CD4-positive, alpha-beta T cell treated with Interleukin-4 for 1 hour (primary cell): ENCODE results near the gene RC3H2.

Source experiments
- DNase-seq, 2 donors: peaks; one replicate each; pipeline ENCODE4 v3.0.0-alpha.2; 2020 to 2022

RC3H2 gene

GRCh38 chr9:122904823-122905710 is at the start of gene RC3H2:
Gene RC3H2 (minus strand): TSS chr9:122905359. CDS start chr9:122897509, 7,850 bp downstream.
- DNase-seq, result peak; percentile 99

DNA sequence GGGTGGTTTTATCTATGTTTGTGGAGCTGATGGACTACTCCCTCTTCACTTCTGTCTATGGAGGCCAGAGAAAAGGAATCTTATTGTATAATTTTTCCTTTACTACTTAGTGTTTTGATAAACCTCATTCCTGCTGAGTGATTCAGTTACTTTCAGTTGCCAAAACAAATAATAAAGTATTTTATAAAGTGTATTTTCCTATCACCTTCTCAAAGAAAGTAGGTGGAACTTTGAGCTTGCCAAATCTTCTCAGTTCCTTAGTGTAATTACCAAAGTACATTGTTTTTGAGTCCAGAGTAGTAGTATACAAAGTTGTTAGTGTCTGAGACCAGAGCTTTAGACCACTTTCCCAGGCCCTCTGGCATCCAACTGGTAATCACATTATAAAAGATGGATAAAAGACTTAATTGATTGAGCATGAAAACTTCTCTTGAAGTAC is 49.1 kb upstream of the RC3H2 start:
- no peak for DNase-seq

- DNase-seq, result no peak
Observed at GRCh38 chr9:122951056-122951455, 45.9 kb upstream of the RC3H2 start.

GRCh38 chr9:122950263-122950662 is 45.1 kb upstream of the RC3H2 start:
- no peak for DNase-seq

DNA sequence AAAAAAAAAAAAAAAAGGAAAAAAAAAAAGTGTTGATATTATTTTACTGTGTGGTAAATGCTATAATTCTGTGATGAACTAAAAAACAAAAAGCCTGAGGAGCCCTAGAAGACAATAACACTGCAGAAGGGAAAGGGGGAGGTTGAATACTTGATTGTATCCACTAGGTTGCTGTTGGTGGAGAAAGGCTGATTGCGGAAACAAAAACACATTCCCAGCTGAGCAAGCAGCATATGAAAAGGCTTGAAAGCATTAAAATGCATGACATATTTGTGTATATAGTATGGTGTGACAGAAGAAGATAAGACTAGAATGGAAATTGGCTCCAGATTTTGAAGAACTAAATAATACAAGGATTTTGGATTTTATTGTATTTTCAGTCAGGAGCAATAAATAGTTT is 44.5 kb upstream of the RC3H2 start:
- DNase-seq, result no peak

DNA sequence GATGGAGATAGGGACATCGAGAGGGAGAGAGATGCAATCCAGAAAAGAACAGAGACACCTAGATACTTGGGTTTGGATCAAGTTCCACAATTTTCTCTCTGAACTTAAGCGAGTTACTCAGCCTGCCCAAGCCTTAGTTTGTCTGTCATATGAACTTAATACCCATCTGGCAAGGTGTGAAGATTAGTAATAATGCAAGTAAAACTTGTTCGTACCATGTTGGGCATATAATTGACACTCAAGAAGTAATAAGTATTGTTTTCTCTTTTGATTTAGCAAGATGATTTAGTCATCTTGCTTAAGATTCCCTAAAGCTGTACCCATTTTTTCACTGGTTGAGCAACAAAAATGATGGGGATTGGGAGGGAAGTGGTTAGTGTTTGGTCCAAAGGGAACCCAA is 43.2 kb upstream of the RC3H2 start:
- peak in 1 of 2 donors; percentile 10 for DNase-seq

DNA sequence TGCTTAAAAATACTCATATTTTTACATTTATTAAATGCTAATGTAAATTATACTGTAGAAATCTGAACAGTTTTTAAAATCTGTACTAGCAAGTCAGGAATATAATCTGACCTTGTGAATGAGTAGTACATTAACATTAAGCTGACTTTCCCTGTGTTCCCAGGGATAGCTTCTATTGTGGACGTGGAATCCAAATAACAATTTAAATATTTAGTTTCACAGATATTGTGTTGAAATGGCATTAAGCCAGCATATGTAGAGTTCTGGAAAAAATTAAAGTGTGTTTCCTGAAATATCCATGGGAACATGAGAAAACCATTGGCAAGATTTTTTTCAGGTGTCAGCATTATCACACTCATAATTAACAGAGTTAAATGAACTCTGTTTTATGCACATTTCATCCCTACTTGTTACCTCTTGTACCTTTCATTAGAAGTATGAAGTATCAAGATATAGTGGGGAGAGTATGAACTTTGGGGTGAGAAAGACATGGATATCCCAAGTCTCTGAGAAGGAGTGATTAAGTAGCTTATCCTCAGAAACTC is 41.4 kb upstream of the RC3H2 start:
- no peak for DNase-seq

DNA sequence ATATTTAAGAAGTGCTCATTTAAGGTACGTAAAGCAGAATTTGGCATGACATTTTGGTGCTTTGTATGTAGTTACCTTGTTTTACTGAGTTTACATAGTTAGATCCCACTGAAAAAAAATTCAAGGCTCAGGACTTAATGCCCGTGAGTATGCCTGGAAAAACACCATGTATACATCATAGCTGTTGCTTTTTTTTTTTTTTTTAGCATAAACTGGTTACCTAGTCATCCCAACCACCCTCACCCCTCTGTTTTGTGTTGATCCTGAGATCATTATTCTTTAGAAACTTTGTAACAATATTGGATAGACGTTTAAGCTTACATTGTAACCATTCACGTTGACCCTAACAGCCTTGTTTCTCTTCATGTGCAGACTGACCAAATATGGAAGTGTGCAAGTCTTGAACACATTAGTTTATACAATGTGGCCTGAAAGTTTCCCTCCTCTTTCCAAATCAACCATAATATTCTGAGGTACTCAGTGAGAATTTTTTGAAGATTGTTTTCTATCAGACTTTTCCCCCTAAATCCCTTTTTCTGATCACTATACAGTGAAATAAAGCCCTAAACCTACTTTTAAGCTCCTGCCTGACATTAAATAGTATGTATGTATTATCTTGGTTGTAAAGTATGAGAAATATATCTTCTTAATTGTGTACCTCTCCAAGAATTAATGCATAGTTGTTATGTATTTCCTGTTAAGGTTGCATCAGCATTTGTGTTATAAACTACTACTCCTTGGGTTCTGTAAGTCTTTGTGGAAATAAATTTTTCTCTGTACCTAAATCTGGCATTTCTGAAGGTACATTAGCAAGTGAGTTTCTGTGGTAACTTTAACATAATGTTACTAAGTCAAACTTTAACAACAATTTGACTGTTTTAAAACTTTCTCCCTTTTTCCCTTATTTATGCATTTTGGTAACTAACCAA is 40.1 kb upstream of the RC3H2 start:
- no peak for DNase-seq

- no peak for DNase-seq
Observed at GRCh38 chr9:122941582-122942234, 36.5 kb upstream of the RC3H2 start.

GRCh38 chr9:122940749-122941581 is 35.8 kb upstream of the RC3H2 start, which contains the start of gene RABGAP1:
Gene RABGAP1 (plus strand): TSS chr9:122941020. CDS start chr9:122957060, 16,040 bp downstream.
- DNase-seq, result peak; percentile 98 to 99

- DNase-seq, result no peak
Observed at GRCh38 chr9:122940454-122940748, 35.2 kb upstream of the RC3H2 start.

DNA sequence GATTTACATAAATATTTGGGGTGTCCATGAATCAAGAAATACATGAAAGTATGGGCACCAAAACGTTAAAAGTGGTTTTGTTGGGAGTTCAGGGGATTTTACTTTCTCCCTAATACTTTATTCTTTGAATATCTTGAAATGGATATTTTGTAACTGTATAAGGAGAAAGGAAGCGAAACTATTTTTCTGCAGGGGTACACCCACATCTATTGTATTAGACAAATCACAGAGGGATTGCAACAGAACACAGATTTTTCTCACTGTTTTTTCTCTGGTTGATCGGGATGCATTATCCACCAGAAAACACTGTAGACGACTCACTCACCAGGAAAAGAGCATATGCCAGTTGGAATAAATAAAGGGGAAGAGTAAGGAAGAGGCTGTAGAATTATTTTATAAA is 34.4 kb upstream of the RC3H2 start:
- DNase-seq, result no peak

- no peak for DNase-seq
Observed at GRCh38 chr9:122936883-122937282, 31.7 kb upstream of the RC3H2 start.

- no peak for DNase-seq
Observed at GRCh38 chr9:122936464-122936863, 31.3 kb upstream of the RC3H2 start.

GRCh38 chr9:122931226-122932121 is 26.3 kb upstream of the RC3H2 start, which contains the start of gene ZBTB26:
Gene ZBTB26 (minus strand): TSS chr9:122931512. CDS start chr9:122919934, 11,578 bp downstream.
- DNase-seq, result peak; percentile 93

GRCh38 chr9:122930541-122931225 is 25.5 kb upstream of the RC3H2 start:
- peak in 1 of 2 donors; percentile 4 for DNase-seq

- DNase-seq, result no peak
Observed at GRCh38 chr9:122929796-122930354, 24.7 kb upstream of the RC3H2 start.

GRCh38 chr9:122923947-122924346 is 18.8 kb upstream of the RC3H2 start:
- DNase-seq, result no peak

DNA sequence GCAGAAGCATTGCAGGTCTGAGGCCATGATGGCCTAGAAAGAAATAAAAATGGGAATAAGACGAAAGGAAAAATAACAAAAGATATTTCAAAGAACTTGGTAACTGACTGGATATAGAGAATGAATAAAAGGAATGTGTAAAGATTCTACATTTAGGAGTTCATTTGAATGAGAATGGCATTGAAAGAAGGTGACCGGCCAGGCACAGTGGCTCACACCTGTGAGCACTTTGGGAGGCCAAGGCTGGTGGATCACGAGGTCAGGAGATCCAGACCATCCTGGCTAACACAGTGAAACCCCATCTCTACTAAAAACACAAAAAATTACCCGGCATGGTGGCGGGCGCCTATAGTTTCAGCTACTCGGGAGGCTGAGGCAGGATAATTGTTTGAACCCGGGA is 17.6 kb upstream of the RC3H2 start:
- no peak for DNase-seq

DNA sequence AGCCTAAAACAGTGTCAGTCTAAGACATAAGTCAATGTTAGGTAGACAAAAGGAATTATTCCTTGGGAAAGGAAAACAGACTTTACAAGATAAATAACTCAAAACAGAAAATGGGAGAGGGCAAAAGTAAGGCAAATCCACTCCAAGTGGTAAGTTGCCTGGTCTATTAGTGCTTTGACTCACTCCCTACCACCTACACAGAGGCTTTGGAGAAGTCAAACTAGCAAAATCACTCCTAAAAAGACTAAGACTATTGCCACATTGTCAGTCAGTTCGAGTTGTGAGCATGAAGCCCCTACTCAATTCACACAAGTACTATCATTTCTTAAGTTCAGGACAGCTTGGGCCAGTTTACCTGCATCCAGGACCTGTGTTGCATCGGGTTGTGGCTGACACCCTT is 13.2 kb upstream of the RC3H2 start:
- no peak for DNase-seq
